GM12891 (cell line): ENCODE data around the gene SLC6A20.

ENCODE experiments used
- POLR2A ChIP-seq: IDR thresholded peaks from 2 replicates; pipeline ENCODE4 v1.6.1; 2011; ENCODE audit warnings: low read depth, low read length, control low read depth
- POLR2AphosphoS5 ChIP-seq: IDR thresholded peaks from 2 replicates; pipeline ENCODE4 v1.6.1; 2011; ENCODE audit warnings: low read depth, low read length, control low read depth

GRCh38 chr3:45794177-45794560, 2.2 kb downstream of the SLC6A20 start:
- TF ChIP-seq POLR2A (no peak), POLR2AphosphoS5 (no peak)
